Measurements from ENCODE around the gene GNAO1. TPM values are rescaled to one million over a fixed set of nuclear protein-coding genes. Genes with fewer than 3 reads are reported as not detected.

The GNAO1 gene
- total RNA-seq, 1 donor from 2014 or later: 1.9 TPM

GRCh38 chr16:56400458-56400857 is 209.2 kb downstream of the GNAO1 start:
- Mint-ChIP-seq H3K4me3 (no peak overlapping the region), H3K4me1 (peaks cover 17% of the 10 kb centered on the region), H3K9me3 (peaks cover 6% of the 10 kb centered on the region), H3K36me3 (peaks cover 46% of the 10 kb centered on the region), H3K27ac (peak overlapping the region; percentile 0), H3K27me3 (ENCODE audit: insufficient read depth, low read depth) (peaks cover 3% of the 10 kb centered on the region)
- H3K36me3 ChIP-seq: peaks cover 5% of the 10 kb centered on the region
- no peak overlapping the region for H3K4me3 ChIP-seq
- H4K20me1 ChIP-seq (ENCODE audit: low read depth): no peaks in the 10 kb centered on the region
- no peaks in the 10 kb centered on the region for H3K9me3 ChIP-seq (ENCODE audit: low read depth)
- H2AFZ ChIP-seq (replicated peaks): no peak overlapping the region
- H3K79me2 ChIP-seq (ENCODE audit: low read depth): no peaks in the 10 kb centered on the region
- no peak for DNase-seq (ENCODE audit: low spot score)
- no peaks in the 10 kb centered on the region for H3K4me1 ChIP-seq
- no peak overlapping the region for H3K9ac ChIP-seq
- peaks cover 3% of the 10 kb centered on the region for H3F3A ChIP-seq (ENCODE audit: low read depth)
- no peak for TF ChIP-seq EZH2phosphoT487 (IDR thresholded peaks at IDR 0.05)
- no peak for TF ChIP-seq EZH2 (IDR thresholded peaks at IDR 0.05)
- no peak for TF ChIP-seq CTCF (IDR thresholded peaks at IDR 0.05)
- H3K27me3 ChIP-seq: no peaks in the 10 kb centered on the region
- no peak overlapping the region for H3K4me2 ChIP-seq
- no peak overlapping the region for H3K27ac ChIP-seq

GRCh38 chr16:56401482-56401881 is 210.2 kb downstream of the GNAO1 start:
- Histone ChIP-seq H3K9ac (no peak overlapping the region), H3K4me2 (no peak overlapping the region), H3K36me3 (peaks cover 5% of the 10 kb centered on the region), H3K9me3 (ENCODE audit: low read depth) (no peaks in the 10 kb centered on the region), H3F3A (ENCODE audit: low read depth) (peaks cover 3% of the 10 kb centered on the region), H4K20me1 (ENCODE audit: low read depth) (no peaks in the 10 kb centered on the region), H3K27me3 (no peaks in the 10 kb centered on the region), H3K79me2 (ENCODE audit: low read depth) (no peaks in the 10 kb centered on the region), H2AFZ (replicated peaks) (no peak overlapping the region), H3K4me1 (no peaks in the 10 kb centered on the region), H3K27ac (no peak overlapping the region), H3K4me3 (no peak overlapping the region)
- no peak overlapping the region for H3K27ac Mint-ChIP-seq
- H3K4me1 Mint-ChIP-seq: peaks cover 17% of the 10 kb centered on the region
- TF ChIP-seq CTCF (IDR thresholded peaks at IDR 0.05): peak; percentile 34
- TF ChIP-seq EZH2phosphoT487 (IDR thresholded peaks at IDR 0.05): no peak
- H3K36me3 Mint-ChIP-seq: peaks cover 42% of the 10 kb centered on the region
- DNase-seq (ENCODE audit: low spot score): peak; percentile 22
- peaks cover 2% of the 10 kb centered on the region for H3K27me3 Mint-ChIP-seq (ENCODE audit: insufficient read depth, low read depth)
- peaks cover 2% of the 10 kb centered on the region for H3K9me3 Mint-ChIP-seq
- H3K4me3 Mint-ChIP-seq: no peak overlapping the region

GRCh38 chr16:56405977-56406672 is 214.8 kb downstream of the GNAO1 start:
- H2AFZ ChIP-seq (replicated peaks): no peak overlapping the region
- DNase-seq (ENCODE audit: low spot score): no peak
- H3K79me2 ChIP-seq (ENCODE audit: low read depth): no peaks in the 10 kb centered on the region
- H4K20me1 ChIP-seq (ENCODE audit: low read depth): no peaks in the 10 kb centered on the region
- Mint-ChIP-seq H3K27ac (no peak overlapping the region), H3K4me3 (no peak overlapping the region), H3K4me1 (no peaks in the 10 kb centered on the region), H3K9me3 (no peaks in the 10 kb centered on the region), H3K36me3 (peaks cover 38% of the 10 kb centered on the region), H3K27me3 (ENCODE audit: insufficient read depth, low read depth) (peaks cover 2% of the 10 kb centered on the region)
- peaks cover 5% of the 10 kb centered on the region for H3K36me3 ChIP-seq
- no peak overlapping the region for H3K4me2 ChIP-seq
- H3K4me3 ChIP-seq: no peak overlapping the region
- TF ChIP-seq EZH2phosphoT487 (IDR thresholded peaks at IDR 0.05) (no peak), CTCF (IDR thresholded peaks at IDR 0.05) (no peak), EZH2 (IDR thresholded peaks at IDR 0.05) (no peak)
- H3F3A ChIP-seq (ENCODE audit: low read depth): no peaks in the 10 kb centered on the region
- H3K4me1 ChIP-seq: no peaks in the 10 kb centered on the region
- H3K27ac ChIP-seq: no peak overlapping the region
- no peaks in the 10 kb centered on the region for H3K27me3 ChIP-seq
- H3K9ac ChIP-seq: no peak overlapping the region
- no peaks in the 10 kb centered on the region for H3K9me3 ChIP-seq (ENCODE audit: low read depth)

Small RNAs within 50 kb of the gene (microRNA-seq; reads per million reads assigned to microRNA genes)
- not detected for gene MIR3935

Small RNAs within 50 kb of the gene (small RNA-seq; reads per million reads assigned to genes)
- gene MIR3935: not detected

Other genes with a start within 250 kb of the GNAO1 start
- gene AMFR, start 234.1 kb downstream of the GNAO1 start, total RNA-seq (ENCODE audit: low replicate concordance): 38.7 and 51.3 TPM in 2 replicates

Measured in neural progenitor cell (in vitro differentiated cells).